ENCODE data around the gene RRP36. TPM values are rescaled to one million over a fixed set of nuclear protein-coding genes. Genes with fewer than 3 reads are reported as not detected.

RRP36 gene
- total RNA-seq, 1 experiment from 2014 or later, result 63.4 TPM

GRCh38 chr6:42981836-42982235 lies 39.6 kb upstream of the RRP36 start:
- ATAC-seq, result no peak

More at GRCh38 chr6:42981836-42982235, 39.6 kb upstream of the RRP36 start:
- Histone ChIP-seq H3K9ac (ENCODE audit: low read length) (no peak overlapping the region), H4K20me1 (ENCODE audit: insufficient read depth) (no peaks in the 10 kb centered on the region), H3K36me3 (ENCODE audit: control insufficient read depth in 1 of 2, insufficient read depth in 2 of 2, low read length in 2 of 2) (no peaks in the 10 kb centered on the region), H3K4me1 (ENCODE audit: control insufficient read depth in 1 of 2, insufficient read depth in 2 of 2, low read length in 2 of 2) (peaks cover 10 to 40% of the 10 kb centered on the region in 2 experiments; a peak in 3 of 4 replicates), H3K27me3 (ENCODE audit: insufficient read depth, low read length) (no peaks in the 10 kb centered on the region), H3K27ac (ENCODE audit: low read depth, low read length) (no peak overlapping the region), H3K4me3 (replicated peaks in 1 of 2; ENCODE audit: low read depth in 1 of 2, low read length in 2 of 2) (no peak overlapping the region), H2AFZ (ENCODE audit: low read depth, low read length, poor library complexity, severe bottlenecking) (no peak overlapping the region), H3K9me3 (ENCODE audit: control insufficient read depth in 1 of 2, insufficient read depth in 1 of 2, low read depth in 1 of 2, low read length in 2 of 2) (no peaks in the 10 kb centered on the region), H3K9me2 (ENCODE audit: insufficient read depth) (no peaks in the 10 kb centered on the region), H3K79me2 (ENCODE audit: insufficient read depth, low read length) (peaks cover 39% of the 10 kb centered on the region), H3K4me2 (ENCODE audit: low read length) (no peak overlapping the region)
- no TSS peak for BruUV-seq (replicated peaks)
- ChIA-PET RAD21 (ENCODE audit: low non-redundant PET in 1 of 2, low total read pairs in 2 of 2, uncharacterized antibody in 2 of 2, unreplicated experiment in 2 of 2) (no interaction called here), CTCF (no interaction called here), POLR2A (interaction anchor here (0.6 kb wide), 1 partner anchor 32 kb away, joined by 4 read pairs; the partner anchor contains the start of genes KLHDC3 and MEA1)
- intact Hi-C loops (cut with micrococcal nuclease), result no loop called here
- TF ChIP-seq JUND (IDR thresholded peaks at IDR 0.05) (no peak), CTCF (IDR thresholded peaks at IDR 0.05 in 2 of 3, conservative IDR thresholded peaks at IDR 0.05 in 1 of 3; ENCODE audit: borderline replicate concordance in 1 of 3, insufficient read depth in 1 of 3, low read depth in 2 of 3, low read length in 2 of 3) (no peak), ELF1 (IDR thresholded peaks at IDR 0.05; ENCODE audit: borderline replicate concordance, low read depth) (no peak), CBX3 (IDR thresholded peaks at IDR 0.05; ENCODE audit: low read depth) (no peak), ATF3 (IDR thresholded peaks at IDR 0.05) (no peak), EGR1 (IDR thresholded peaks at IDR 0.05; ENCODE audit: low read depth) (no peak), ZFX (IDR thresholded peaks at IDR 0.05) (no peak), TCF7L2 (IDR thresholded peaks at IDR 0.05; ENCODE audit: borderline replicate concordance, extremely low read depth, insufficient read depth, insufficient read length) (no peak), ZNF274 (IDR thresholded peaks at IDR 0.05; ENCODE audit: low read depth, low read length) (no peak), SP1 (IDR thresholded peaks at IDR 0.05; ENCODE audit: low read depth) (no peak), POLR2A (IDR thresholded peaks at IDR 0.05; ENCODE audit: borderline replicate concordance, extremely low read depth, insufficient read depth, insufficient read length) (no peak), SRF (IDR thresholded peaks at IDR 0.05; ENCODE audit: low read depth) (no peak), SIN3A (IDR thresholded peaks at IDR 0.05; ENCODE audit: low read depth) (no peak), EZH2phosphoT487 (IDR thresholded peaks at IDR 0.05; ENCODE audit: borderline replicate concordance) (no peak), CEBPB (IDR thresholded peaks at IDR 0.05; ENCODE audit: low read depth) (no peak)
- TF ChIP-seq, protein P1, sequence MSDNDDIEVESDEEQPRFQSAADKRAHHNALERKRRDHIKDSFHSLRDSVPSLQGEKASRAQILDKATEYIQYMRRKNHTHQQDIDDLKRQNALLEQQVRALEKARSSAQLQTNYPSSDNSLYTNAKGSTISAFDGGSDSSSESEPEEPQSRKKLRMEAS (IDR thresholded peaks at IDR 0.05), result no peak
- TF ChIP-seq, protein P2, sequence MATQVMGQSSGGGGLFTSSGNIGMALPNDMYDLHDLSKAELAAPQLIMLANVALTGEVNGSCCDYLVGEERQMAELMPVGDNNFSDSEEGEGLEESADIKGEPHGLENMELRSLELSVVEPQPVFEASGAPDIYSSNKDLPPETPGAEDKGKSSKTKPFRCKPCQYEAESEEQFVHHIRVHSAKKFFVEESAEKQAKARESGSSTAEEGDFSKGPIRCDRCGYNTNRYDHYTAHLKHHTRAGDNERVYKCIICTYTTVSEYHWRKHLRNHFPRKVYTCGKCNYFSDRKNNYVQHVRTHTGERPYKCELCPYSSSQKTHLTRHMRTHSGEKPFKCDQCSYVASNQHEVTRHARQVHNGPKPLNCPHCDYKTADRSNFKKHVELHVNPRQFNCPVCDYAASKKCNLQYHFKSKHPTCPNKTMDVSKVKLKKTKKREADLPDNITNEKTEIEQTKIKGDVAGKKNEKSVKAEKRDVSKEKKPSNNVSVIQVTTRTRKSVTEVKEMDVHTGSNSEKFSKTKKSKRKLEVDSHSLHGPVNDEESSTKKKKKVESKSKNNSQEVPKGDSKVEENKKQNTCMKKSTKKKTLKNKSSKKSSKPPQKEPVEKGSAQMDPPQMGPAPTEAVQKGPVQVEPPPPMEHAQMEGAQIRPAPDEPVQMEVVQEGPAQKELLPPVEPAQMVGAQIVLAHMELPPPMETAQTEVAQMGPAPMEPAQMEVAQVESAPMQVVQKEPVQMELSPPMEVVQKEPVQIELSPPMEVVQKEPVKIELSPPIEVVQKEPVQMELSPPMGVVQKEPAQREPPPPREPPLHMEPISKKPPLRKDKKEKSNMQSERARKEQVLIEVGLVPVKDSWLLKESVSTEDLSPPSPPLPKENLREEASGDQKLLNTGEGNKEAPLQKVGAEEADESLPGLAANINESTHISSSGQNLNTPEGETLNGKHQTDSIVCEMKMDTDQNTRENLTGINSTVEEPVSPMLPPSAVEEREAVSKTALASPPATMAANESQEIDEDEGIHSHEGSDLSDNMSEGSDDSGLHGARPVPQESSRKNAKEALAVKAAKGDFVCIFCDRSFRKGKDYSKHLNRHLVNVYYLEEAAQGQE (IDR thresholded peaks at IDR 0.05; ENCODE audit: low read depth), result no peak
- DNase-seq (ENCODE audit: low read depth, low spot score), result no peak
